B cell (primary cell): ENCODE results near the gene ZBTB47. TPM values are rescaled to one million over a fixed set of nuclear protein-coding genes. Genes with fewer than 3 reads are reported as not detected.

Source experiments
- ATAC-seq: fragments of 200-7000 bp; cut with Tn5 transposase; one replicate; pipeline ENCODE4 v1.10.0; 2021; ENCODE audit warnings: low read depth, mild to moderate bottlenecking, moderate number of reproducible peaks, moderate library complexity
- CTCF ChIA-PET: fragments of 350-600 bp; sonication (Branson Sonifier 250); formaldehyde crosslinking; loops from one replicate; lab custom pipeline; 2021; ENCODE audit warnings: antibody characterized with exemption, inconsistent platforms; lab: Charles Lee
- POLR2A ChIA-PET: fragments of 350-600 bp; sonication (Branson Sonifier 250); formaldehyde crosslinking; loops from one replicate; lab custom pipeline; 2021; ENCODE audit warnings: antibody characterized with exemption; lab: Charles Lee
- DNase-seq: peaks from one replicate; pipeline ENCODE4 v3.0.0; 2013
- H2AFZ ChIP-seq: 2 replicates; pipeline ENCODE4 v1.6.1; 2012; ENCODE audit warnings: mild to moderate bottlenecking, low read depth, low read length; ENCODE audit not compliant: insufficient read depth, poor library complexity, severe bottlenecking
- H3K27ac ChIP-seq, 2 donors: 1 replicate in 1 of 2; 2 replicates in 1 of 2; pipeline ENCODE4 v1.5.1; 2012 to 2013; ENCODE audit warnings: low read length in 2 of 2, mild to moderate bottlenecking in 2 of 2, moderate library complexity in 1 of 2
- H3K27me3 ChIP-seq, 4 experiments: fragments of 200-600 bp in 1 of 4; sonication (generic) in 1 of 4; replicated peaks in 1 of 4; 1 replicate in 2 of 4; 2 replicates in 2 of 4; pipeline versions ENCODE4 v1.6.1 to v1.7.0; 2013 to 2016; ENCODE audit warnings: low read length in 3 of 4, mild to moderate bottlenecking in 2 of 4, mixed read lengths in 1 of 4, moderate library complexity in 1 of 4; ENCODE audit not compliant: insufficient read depth in 4 of 4, control insufficient read depth in 3 of 4; ENCODE audit errors: control extremely low read depth in 1 of 4
- H3K36me3 ChIP-seq, 2 experiments: replicated peaks in 1 of 2; 1 replicate in 1 of 2; 2 replicates in 1 of 2; pipeline versions ENCODE4 v1.6.1 to v1.7.1; 2013; ENCODE audit warnings: low read length in 1 of 2; ENCODE audit not compliant: insufficient read depth in 2 of 2, control insufficient read depth in 1 of 2; ENCODE audit errors: control extremely low read depth in 1 of 2, extremely low read depth in 1 of 2
- H3K4me1 ChIP-seq, 2 donors: fragments of 200-600 bp in 1 of 2; sonication (generic) in 1 of 2; 1 replicate in 1 of 2; 2 replicates in 1 of 2; pipeline versions ENCODE4 v1.5.1 to v1.6.1; 2013 to 2017; ENCODE audit warnings: low read length in 2 of 2; ENCODE audit not compliant: control insufficient read depth in 2 of 2, insufficient read depth in 2 of 2
- H3K4me2 ChIP-seq: replicated peaks from 2 replicates; pipeline ENCODE3; 2012; ENCODE audit warnings: mild to moderate bottlenecking, low read depth, low read length; ENCODE audit not compliant: poor library complexity, severe bottlenecking
- H3K4me3 ChIP-seq, 5 experiments: fragments of 200-600 bp in 1 of 5; sonication (generic) in 1 of 5; 1 replicate in 3 of 5; 2 replicates in 2 of 5; pipeline versions ENCODE4 v1.5.1 to v1.7.0; 2011 to 2016; ENCODE audit warnings: low read length in 4 of 5, mild to moderate bottlenecking in 4 of 5, low read depth in 2 of 5, control low read depth in 1 of 5, moderate library complexity in 1 of 5; ENCODE audit not compliant: insufficient read depth in 1 of 5; ENCODE audit errors: control extremely low read depth in 1 of 5, extremely low read depth in 1 of 5
- H3K79me2 ChIP-seq: fragments of 200-600 bp; sonication (generic); one replicate; pipeline ENCODE4 v1.6.0; 2016; ENCODE audit warnings: low read length; ENCODE audit not compliant: control insufficient read depth, insufficient read depth
- H3K9ac ChIP-seq: fragments of 200-600 bp; sonication (generic); 2 replicates; pipeline ENCODE4 v1.6.1; 2017; ENCODE audit warnings: mild to moderate bottlenecking, low read length, moderate library complexity
- H3K9me3 ChIP-seq, 3 donors: one replicate each; pipeline versions ENCODE4 v1.6.1 to v1.7.1; 2013; ENCODE audit warnings: low read length in 2 of 3; ENCODE audit not compliant: control insufficient read depth in 2 of 3, insufficient read depth in 1 of 3; ENCODE audit errors: control extremely low read depth in 1 of 3
- H4K20me1 ChIP-seq: 2 replicates; pipeline ENCODE4 v1.6.0; 2012; ENCODE audit warnings: mild to moderate bottlenecking, low read length; ENCODE audit not compliant: insufficient read depth, control insufficient read depth, poor library complexity, severe bottlenecking
- H3K27ac Mint-ChIP-seq: one replicate; pipeline ENCODE4 v1.8.0; 2021; ENCODE audit warnings: mixed read lengths
- H3K27me3 Mint-ChIP-seq: one replicate; pipeline ENCODE4 v1.8.0; 2021; ENCODE audit warnings: mixed read lengths
- H3K4me1 Mint-ChIP-seq: one replicate; pipeline ENCODE4 v1.8.0; 2021; ENCODE audit warnings: mixed read lengths
- H3K4me3 Mint-ChIP-seq: one replicate; pipeline ENCODE4 v1.8.0; 2021; ENCODE audit warnings: mixed read lengths
- H3K9me3 Mint-ChIP-seq: one replicate; pipeline ENCODE4 v1.8.0; 2022; ENCODE audit warnings: mixed read lengths; ENCODE audit not compliant: insufficient read depth
- CTCF ChIP-seq: fragments of 200-600 bp; IDR thresholded peaks from one replicate; pipeline ENCODE4 v1.8.0; 2022; ENCODE audit warnings: antibody characterized with exemption, mild to moderate bottlenecking
- EZH2 ChIP-seq: IDR thresholded peaks from 2 replicates; pipeline ENCODE4 v1.6.1; 2012; ENCODE audit warnings: borderline replicate concordance, low read depth, mild to moderate bottlenecking, moderate library complexity, low read length; ENCODE audit not compliant: insufficient read depth, poor library complexity, severe bottlenecking
- WGBS: methylation state at CpG from one replicate; pipeline ENCODE4 v1.1.5; 2013; ENCODE audit warnings: missing lambda C conversion rate; ENCODE audit not compliant: insufficient coverage; 5-methylcytosine and 5-hydroxymethylcytosine counted together
- intact Hi-C: fragments of 100-400 bp; cut with micrococcal nuclease; formaldehyde crosslinking; loops from one replicate; pipeline ENCODE4 v1.10.0; 2022
- polyA plus RNA-seq: library from polyadenylated mRNA; depleted of rRNA; stranded (reverse); fragments of >200 nt; gene quantifications from 2 replicates; pipeline ENCODE4 v1.2.3, GENCODE V29; 2012
- total RNA-seq, 2 donors: library from RNA; stranded (reverse); fragments of 120-200 nt in 1 of 2; gene quantifications; 1 replicate in 1 of 2; 2 replicates in 1 of 2; pipeline versions ENCODE4 v1.2.3 to v1.2.4, GENCODE V29; 2013 to 2022

Gene ZBTB47
- total and polyA plus RNA-seq, 2 donors (not counting 1 experiment from before 2014, with no cell fraction given) = 0.34 to 1.6 TPM

DNA sequence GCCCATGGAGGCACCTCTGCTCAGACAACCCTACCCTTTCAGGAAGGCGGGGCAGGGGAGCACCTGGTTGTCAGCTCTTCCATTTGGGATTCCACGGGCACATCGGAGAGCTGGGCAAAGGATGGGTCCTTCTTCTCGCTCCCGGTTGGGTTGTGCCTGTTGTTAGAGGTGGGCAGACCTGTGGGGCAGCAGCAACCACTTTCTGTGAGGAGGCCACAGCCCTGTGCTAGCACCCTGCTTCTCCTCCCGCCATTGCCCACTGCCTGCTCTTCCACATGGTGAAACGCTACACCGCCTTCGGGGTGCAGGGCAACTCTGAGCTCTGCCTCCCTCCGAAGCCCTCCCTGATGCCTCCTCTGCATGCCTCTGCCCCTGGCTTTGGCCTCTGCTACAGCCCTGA is 56.1 kb downstream of the ZBTB47 start:
- DNase-seq (no peak), ATAC-seq (no peak)
- Mint-ChIP-seq H3K4me1 (peaks cover 18% of the 10 kb centered on the region), H3K4me3 (no peak overlapping the region), H3K27ac (no peak overlapping the region), H3K9me3 (no peaks in the 10 kb centered on the region), H3K27me3 (no peaks in the 10 kb centered on the region)
- no peaks in the 10 kb centered on the region for H3K36me3 ChIP-seq
- POLR2A ChIA-PET = no interaction called here
- no peak overlapping the region for H2AFZ ChIP-seq
- H3K4me1 ChIP-seq = peaks cover 15 to 16% of the 10 kb centered on the region in 2 donors
- no peaks in the 10 kb centered on the region for H3K27me3 ChIP-seq
- H3K27ac ChIP-seq = no peak overlapping the region
- CTCF ChIA-PET = no interaction called here
- no peak overlapping the region for H3K4me2 ChIP-seq
- H3K4me3 ChIP-seq = no peak overlapping the region
- no peak overlapping the region for H3K9ac ChIP-seq
- no peaks in the 10 kb centered on the region for H3K9me3 ChIP-seq
- intact Hi-C loops = no loop called here
- TF ChIP-seq EZH2 (no peak), CTCF (no peak)
- no peaks in the 10 kb centered on the region for H3K79me2 ChIP-seq
- H4K20me1 ChIP-seq = no peaks in the 10 kb centered on the region
- 100% methylated on average over 3 of the region's 10 CpGs for WGBS

DNA sequence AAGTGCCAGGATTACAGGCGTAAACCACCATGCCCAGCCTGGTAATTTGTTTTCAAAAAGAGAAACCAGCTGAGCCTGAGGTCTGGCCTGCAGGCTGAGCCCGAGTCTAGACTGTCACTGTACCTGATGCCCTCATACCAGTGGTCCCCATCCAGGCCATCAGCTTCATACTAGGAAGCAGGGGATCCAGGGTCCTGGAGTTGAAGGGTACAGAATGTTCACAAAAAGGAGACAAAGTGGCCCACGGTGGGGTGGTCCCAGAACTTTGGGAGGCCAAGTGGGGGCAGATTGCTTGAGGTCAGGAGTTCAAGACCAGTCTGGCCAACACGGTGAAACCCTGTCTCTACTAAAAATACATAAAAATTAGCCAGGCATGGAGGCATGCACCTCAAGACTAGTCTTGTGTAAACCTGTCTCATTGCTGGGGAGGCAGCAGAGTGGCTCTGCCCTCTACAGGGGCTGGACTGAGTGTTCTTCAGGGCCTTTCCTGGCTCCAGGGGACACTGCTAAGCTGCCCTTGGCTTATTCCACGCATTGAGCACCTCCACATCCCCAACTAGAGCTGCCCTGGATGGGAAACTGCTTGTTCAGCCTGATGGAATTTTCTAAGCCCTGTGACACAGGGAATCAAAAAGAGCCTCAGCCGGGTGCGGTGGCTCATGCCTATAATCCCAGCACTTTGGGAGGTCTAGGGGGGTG is 57.0 kb downstream of the ZBTB47 start:
- Mint-ChIP-seq H3K4me1 (peaks cover 18% of the 10 kb centered on the region), H3K9me3 (no peaks in the 10 kb centered on the region), H3K4me3 (no peak overlapping the region), H3K27me3 (no peaks in the 10 kb centered on the region), H3K27ac (no peak overlapping the region)
- Histone ChIP-seq H3K27ac (no peak overlapping the region), H3K9ac (no peak overlapping the region), H4K20me1 (no peaks in the 10 kb centered on the region), H3K4me2 (no peak overlapping the region), H3K36me3 (no peaks in the 10 kb centered on the region), H2AFZ (no peak overlapping the region), H3K79me2 (no peaks in the 10 kb centered on the region), H3K4me1 (peaks cover 15 to 16% of the 10 kb centered on the region in 2 donors), H3K27me3 (no peaks in the 10 kb centered on the region), H3K4me3 (no peak overlapping the region), H3K9me3 (no peaks in the 10 kb centered on the region)
- CTCF ChIA-PET = no interaction called here
- no peak for ATAC-seq
- no peak for DNase-seq
- intact Hi-C loops = no loop called here
- WGBS = 77% methylated on average over 4 of the region's 7 CpGs
- no peak for TF ChIP-seq CTCF
- POLR2A ChIA-PET = no interaction called here
